BLaER1 treated with 17β-estradiol and CSF1 and Interleukin-3, amounts not matched to agents 10 nM and 100 nM (cell line): ENCODE results near the gene CNOT6.

Experiments used
- H3K27ac ChIP-seq, 11 experiments: shearing (Covaris generic); formaldehyde crosslinking; 2 replicates each; pipeline ENCODE4 v1.8.1; 2022
- H3K27me3 ChIP-seq, 11 experiments: shearing (Covaris generic); formaldehyde crosslinking; 2 replicates each; pipeline ENCODE4 v1.8.1; 2022
- H3K36me3 ChIP-seq, 11 experiments: shearing (Covaris generic); formaldehyde crosslinking; 2 replicates each; pipeline ENCODE4 v1.8.1; 2022
- H3K4me1 ChIP-seq, 10 experiments: shearing (Covaris generic); formaldehyde crosslinking; 2 replicates each; pipeline ENCODE4 v1.8.1; 2022
- H3K4me2 ChIP-seq, 11 experiments: shearing (Covaris generic); formaldehyde crosslinking; 2 replicates each; pipeline ENCODE4 v1.8.1; 2022
- H3K4me3 ChIP-seq, 10 experiments: shearing (Covaris generic); formaldehyde crosslinking; 2 replicates each; pipeline ENCODE4 v1.8.1; 2022
- H3K9ac ChIP-seq, 11 experiments: shearing (Covaris generic); formaldehyde crosslinking; 2 replicates each; pipeline ENCODE4 v1.8.1; 2022
- H3K9me3 ChIP-seq, 11 experiments: shearing (Covaris generic); formaldehyde crosslinking; replicated peaks in 1 of 11; 2 replicates each; pipeline ENCODE4 v1.8.1; 2022
- H4K20me1 ChIP-seq, 11 experiments: shearing (Covaris generic); formaldehyde crosslinking; 2 replicates each; pipeline ENCODE4 v1.8.1; 2022
- Cebpa-rat ChIP-seq, 11 experiments: shearing (Covaris generic); IDR thresholded peaks; 2 replicates each; pipeline ENCODE4 v1.8.1; 2022

The CNOT6 gene

GRCh38 chr5:180601591-180602480 lies 107.7 kb downstream of the CNOT6 start:
- TF ChIP-seq Cebpa-rat (IDR thresholded peaks at IDR 0.05): no peak
- Histone ChIP-seq H3K27me3 (no peaks in the 10 kb centered on the region), H3K4me1 (peaks cover 0 to 38% (median 33%) of the 10 kb centered on the region in 10 experiments; a peak in 16 of 20 replicates)

DNA sequence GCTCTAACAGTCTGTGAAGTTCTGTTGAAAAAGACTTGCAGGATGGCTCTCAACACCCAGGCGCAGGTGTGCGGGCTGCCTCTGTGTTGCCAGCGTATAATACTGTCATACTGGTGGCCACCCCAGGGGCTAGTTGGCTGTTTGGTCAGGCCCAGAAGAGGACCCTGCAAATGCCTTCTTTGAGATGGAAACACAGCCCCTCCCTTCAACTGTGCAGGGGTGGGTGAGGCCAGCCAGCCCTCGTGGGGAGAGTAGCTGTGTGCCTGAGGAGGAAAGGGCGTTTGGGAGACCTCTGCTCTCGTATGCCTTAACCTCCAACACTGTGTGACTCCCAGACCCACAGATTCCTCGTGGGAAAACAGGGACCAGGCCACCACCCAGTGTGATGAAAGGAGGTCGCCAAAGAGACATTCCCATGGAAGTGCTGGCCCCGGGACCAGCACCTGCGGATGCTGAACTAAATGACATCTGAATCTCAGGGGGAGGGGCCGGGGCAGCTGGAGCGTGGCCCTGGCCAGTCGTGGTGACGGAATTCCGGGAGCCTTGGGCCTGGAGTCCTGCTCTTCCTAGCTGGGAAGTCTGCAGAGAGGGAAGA lies 108.4 kb downstream of the CNOT6 start:
- Histone ChIP-seq H3K4me1 (peaks cover 0 to 32% (median 27%) of the 10 kb centered on the region in 10 experiments; a peak in 16 of 20 replicates), H3K27ac (no peak overlapping the region), H3K36me3 (no peaks in the 10 kb centered on the region), H3K9me3 (no peaks in the 10 kb centered on the region), H3K4me2 (no peak overlapping the region), H3K27me3 (no peaks in the 10 kb centered on the region), H3K4me3 (no peak overlapping the region), H3K9ac (no peak overlapping the region), H4K20me1 (no peaks in the 10 kb centered on the region)
- no peak for TF ChIP-seq Cebpa-rat (IDR thresholded peaks at IDR 0.05)

More at GRCh38 chr5:180601591-180602480, 107.7 kb downstream of the CNOT6 start:
- no peaks in the 10 kb centered on the region for H4K20me1 ChIP-seq
- H3K4me3 ChIP-seq: no peak overlapping the region
- H3K9ac ChIP-seq: no peak overlapping the region
- H3K27ac ChIP-seq: no peak overlapping the region
- H3K4me2 ChIP-seq: no peak overlapping the region
- H3K9me3 ChIP-seq: no peaks in the 10 kb centered on the region
- no peaks in the 10 kb centered on the region for H3K36me3 ChIP-seq

DNA sequence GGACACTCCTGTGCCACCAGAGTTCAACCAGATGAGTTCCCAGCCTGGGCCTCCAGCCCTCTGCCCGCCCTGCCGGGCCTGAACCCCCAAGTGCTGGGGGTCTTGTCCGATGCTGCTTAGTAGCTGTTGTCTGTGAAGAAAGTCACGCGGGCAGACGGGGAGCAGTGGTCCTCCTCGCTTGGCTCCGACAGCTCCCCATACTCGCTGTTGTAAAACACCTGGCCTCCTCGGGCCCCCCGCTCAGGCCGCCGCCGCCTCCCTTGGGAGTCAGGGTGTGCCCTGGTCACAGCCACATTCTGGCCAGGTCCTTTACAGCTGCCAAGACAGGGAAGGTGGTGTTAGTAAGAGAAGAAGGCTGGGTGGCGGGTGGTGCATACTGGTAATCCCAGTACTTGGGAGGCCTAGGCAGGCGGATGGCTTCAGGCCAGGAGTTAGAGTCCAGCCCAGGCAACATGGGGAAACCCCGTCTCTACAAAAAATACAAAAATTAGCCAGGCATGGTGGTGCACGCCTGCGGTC lies 109.0 kb downstream of the CNOT6 start:
- H3K27ac ChIP-seq: no peak overlapping the region
- TF ChIP-seq Cebpa-rat (IDR thresholded peaks at IDR 0.05): no peak

DNA sequence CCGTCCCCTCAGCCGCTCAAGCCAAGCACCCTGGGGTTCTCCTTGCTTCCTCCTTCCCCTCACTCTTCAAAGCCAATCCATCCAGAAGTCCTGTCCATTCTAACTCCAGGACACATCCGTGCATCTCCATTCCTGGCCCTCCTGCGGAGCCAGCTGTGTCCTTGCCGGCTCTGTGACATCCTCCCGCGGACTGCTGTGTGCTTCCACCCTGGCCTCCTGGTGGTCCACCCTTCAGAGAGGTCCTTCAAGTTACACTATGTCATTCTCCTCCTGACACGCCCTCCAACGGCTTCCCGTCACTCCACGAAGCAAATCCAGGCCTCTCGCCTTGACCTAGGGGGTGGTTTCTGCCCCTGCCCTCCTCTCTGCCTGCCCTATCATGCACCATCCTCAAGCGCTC lies 110.1 kb downstream of the CNOT6 start:
- Histone ChIP-seq H3K4me2 (no peak overlapping the region), H3K27ac (no peak overlapping the region), H3K27me3 (no peaks in the 10 kb centered on the region), H3K9ac (no peak overlapping the region), H3K36me3 (no peaks in the 10 kb centered on the region), H4K20me1 (no peaks in the 10 kb centered on the region), H3K4me1 (peaks cover 0 to 15% (median 14%) of the 10 kb centered on the region in 10 experiments; a peak in 16 of 20 replicates), H3K9me3 (no peaks in the 10 kb centered on the region), H3K4me3 (no peak overlapping the region)
- no peak for TF ChIP-seq Cebpa-rat (IDR thresholded peaks at IDR 0.05)

More for the DNA sequence above, 109.0 kb downstream of the CNOT6 start:
- Histone ChIP-seq H3K4me1 (peaks cover 0 to 27% (median 22%) of the 10 kb centered on the region in 10 experiments; a peak in 16 of 20 replicates), H3K9me3 (no peaks in the 10 kb centered on the region), H3K36me3 (no peaks in the 10 kb centered on the region), H3K4me2 (no peak overlapping the region), H3K9ac (no peak overlapping the region), H3K4me3 (no peak overlapping the region), H3K27me3 (no peaks in the 10 kb centered on the region), H4K20me1 (no peaks in the 10 kb centered on the region)

DNA sequence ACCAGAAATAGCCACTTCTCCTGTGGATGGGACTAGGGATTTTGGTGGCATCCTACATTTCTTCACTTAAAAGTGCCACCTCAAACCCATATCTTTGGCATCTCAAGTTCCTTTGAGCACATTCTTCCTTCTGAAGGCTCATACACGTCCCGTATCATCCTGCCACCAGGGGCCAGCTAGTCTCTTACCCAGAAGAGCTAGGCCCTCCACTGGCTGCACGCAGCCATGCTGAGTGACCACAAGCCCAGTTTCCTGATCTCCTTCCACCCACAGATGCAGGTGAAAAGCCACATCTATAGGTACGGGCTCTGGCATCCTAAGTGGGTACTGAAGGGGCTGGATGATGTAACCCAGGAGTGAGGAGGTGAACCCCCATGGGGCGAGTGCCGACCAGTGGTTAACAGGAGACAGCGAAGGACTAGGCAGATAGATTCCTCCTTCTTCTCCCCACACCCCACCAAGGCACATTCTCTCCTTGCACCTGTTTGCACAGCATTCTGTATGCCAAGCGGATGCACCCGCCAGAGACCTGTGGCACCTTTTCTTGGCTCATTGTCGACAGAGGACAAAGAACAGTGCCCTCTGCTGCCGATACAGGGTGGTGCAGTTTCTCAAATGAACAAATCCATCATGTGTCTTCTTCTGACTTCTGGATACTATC lies 111.5 kb downstream of the CNOT6 start:
- Histone ChIP-seq H3K4me2 (no peak overlapping the region), H3K27me3 (no peaks in the 10 kb centered on the region), H4K20me1 (no peaks in the 10 kb centered on the region)

DNA sequence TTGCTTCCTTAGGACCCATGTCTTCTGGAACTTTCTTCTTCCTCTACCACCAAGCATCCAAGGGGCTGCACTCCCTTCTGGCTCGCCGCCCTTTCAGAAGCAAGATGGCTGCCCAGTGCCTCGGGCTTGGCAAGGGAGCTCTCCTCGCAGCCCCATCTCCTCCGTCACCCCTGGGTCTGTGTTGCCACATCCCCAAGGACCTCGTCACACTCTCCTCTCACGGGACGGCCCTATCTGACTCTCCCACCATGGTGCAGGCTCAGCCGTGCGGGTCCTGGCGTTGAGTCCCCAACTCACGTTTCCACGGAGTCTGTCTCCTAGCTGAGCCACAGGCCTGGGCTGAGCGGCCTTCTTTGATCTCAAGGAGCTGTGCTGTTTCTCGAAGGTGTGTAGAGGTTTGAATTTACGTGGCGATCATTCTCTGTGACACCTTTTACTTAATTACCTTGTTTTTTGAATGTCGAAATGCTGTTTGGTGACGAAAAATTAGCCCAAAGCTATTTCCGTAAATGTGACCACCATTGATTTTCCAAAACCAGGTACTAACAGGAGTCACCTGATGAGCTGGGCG lies 112.1 kb downstream of the CNOT6 start:
- Histone ChIP-seq H3K27ac (no peak overlapping the region), H3K4me2 (no peak overlapping the region), H3K4me3 (no peak overlapping the region), H3K9me3 (no peaks in the 10 kb centered on the region), H3K36me3 (no peaks in the 10 kb centered on the region), H3K27me3 (no peaks in the 10 kb centered on the region), H4K20me1 (no peaks in the 10 kb centered on the region), H3K9ac (no peak overlapping the region), H3K4me1 (no peaks in the 10 kb centered on the region; a peak in 1 of 20 replicates)
- TF ChIP-seq Cebpa-rat (IDR thresholded peaks at IDR 0.05): no peak

More for the DNA sequence above, 111.5 kb downstream of the CNOT6 start:
- H3K27ac ChIP-seq: no peak overlapping the region
- H3K9me3 ChIP-seq: no peaks in the 10 kb centered on the region
- H3K4me3 ChIP-seq: no peak overlapping the region
- H3K36me3 ChIP-seq: no peaks in the 10 kb centered on the region
- no peak for TF ChIP-seq Cebpa-rat (IDR thresholded peaks at IDR 0.05)
- H3K4me1 ChIP-seq: peaks cover 0 to 2% (median under 1%) of the 10 kb centered on the region in 10 experiments; a peak in 9 of 20 replicates
- H3K9ac ChIP-seq: no peak overlapping the region

DNA sequence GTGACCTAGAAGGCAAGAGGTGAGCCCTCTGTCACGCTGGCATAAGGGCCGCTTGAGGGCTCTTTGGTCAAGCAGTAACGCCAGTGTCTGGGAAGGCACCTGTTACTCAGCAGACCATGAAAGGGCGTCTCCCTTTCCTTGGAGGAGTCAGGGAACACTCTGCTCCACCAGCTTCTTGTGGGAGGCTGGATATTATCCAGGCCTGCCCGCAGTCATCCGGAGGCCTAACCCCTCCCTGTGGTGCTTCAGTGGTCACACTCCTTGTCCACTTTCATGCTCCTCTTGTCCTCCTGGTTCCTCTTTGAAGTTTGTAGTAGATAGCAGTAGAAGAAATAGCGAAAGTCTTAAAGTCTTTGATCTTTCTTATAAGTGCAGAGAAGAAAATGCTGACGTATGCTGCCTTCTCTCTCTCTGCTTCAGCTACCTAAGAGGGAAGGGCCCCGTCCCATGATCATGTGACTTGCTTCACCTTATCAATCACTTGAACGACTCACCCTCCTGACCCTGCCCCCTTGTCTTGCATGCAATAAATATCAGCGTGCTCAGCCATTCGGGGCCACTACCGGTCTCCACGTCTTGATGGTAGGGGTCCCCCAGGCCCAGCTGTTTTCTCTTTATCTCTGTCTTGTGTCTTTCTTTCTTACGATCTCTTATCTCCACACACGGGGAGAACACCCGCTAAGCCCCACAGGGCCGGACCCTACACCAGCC lies 113.8 kb downstream of the CNOT6 start:
- Histone ChIP-seq H3K9me3 (no peaks in the 10 kb centered on the region), H4K20me1 (no peaks in the 10 kb centered on the region; a peak in 1 of 22 replicates), H3K4me3 (no peak overlapping the region), H3K27me3 (no peaks in the 10 kb centered on the region), H3K36me3 (no peaks in the 10 kb centered on the region), H3K9ac (no peak overlapping the region), H3K27ac (no peak overlapping the region), H3K4me2 (no peak overlapping the region), H3K4me1 (no peaks in the 10 kb centered on the region; a peak in 1 of 20 replicates)
- no peak for TF ChIP-seq Cebpa-rat (IDR thresholded peaks at IDR 0.05)

- Histone ChIP-seq H3K27ac (no peak overlapping the region), H3K4me1 (no peaks in the 10 kb centered on the region; a peak in 1 of 20 replicates), H3K9ac (no peak overlapping the region), H3K4me2 (no peak overlapping the region), H3K9me3 (no peaks in the 10 kb centered on the region), H3K27me3 (no peaks in the 10 kb centered on the region), H4K20me1 (no peaks in the 10 kb centered on the region; a peak in 1 of 22 replicates), H3K36me3 (no peaks in the 10 kb centered on the region), H3K4me3 (no peak overlapping the region)
- TF ChIP-seq Cebpa-rat (IDR thresholded peaks at IDR 0.05): no peak
Observed at GRCh38 chr5:180608572-180609310, 114.6 kb downstream of the CNOT6 start.
